A549 (cell line): ENCODE data around the gene ZNF775. TPM values are rescaled to one million over a fixed set of nuclear protein-coding genes. Genes with fewer than 3 reads are reported as not detected.

ENCODE experiments used
- ATAC-seq, 2 experiments: fragments of 200-7000 bp in 1 of 2; fragments of >200 bp in 1 of 2; cut with Nextera tagmentation in 1 of 2; cut with Tn5 transposase in 1 of 2; 3 replicates each; pipeline versions ENCODE4 v1.8.0 to v1.9.1; 2018 to 2020; ENCODE audit warnings: mild to moderate bottlenecking in 1 of 2, moderate library complexity in 1 of 2
- CTCF ChIA-PET: fragments of 300-600 bp; sonication (Branson Sonifier 250); formaldehyde crosslinking; extraction: SDS; loops from one replicate; lab custom pipeline; 2021; ENCODE audit warnings: antibody characterized with exemption, inconsistent platforms; lab: Yijun Ruan, JAX
- POLR2A ChIA-PET: fragments of 350-600 bp; formaldehyde crosslinking; extraction: SDS; loops from one replicate; lab custom pipeline; 2021; ENCODE audit warnings: antibody characterized with exemption, inconsistent platforms; lab: Yijun Ruan, JAX
- DNase-seq, 2 experiments: peaks; one replicate each; pipeline versions ENCODE4 v3.0.0 to v3.0.0-alpha.2; 2011 to 2016; ENCODE audit warnings: low read depth in 1 of 2, low spot score in 1 of 2
- FAIRE-seq: peaks from 2 replicates; lab custom pipeline; 2011; peaks lifted over from hg19 to GRCh38; lab: Jason Lieb, UNC
- H3K27ac ChIP-seq, 2 experiments: fragments of >200 bp; sonication (Bioruptor Twin); formaldehyde crosslinking; 3 replicates each; pipeline ENCODE4 v1.5.1; 2016 to 2017
- H3K4me1 ChIP-seq: fragments of >200 bp; sonication (Bioruptor Twin); formaldehyde crosslinking; 3 replicates; pipeline ENCODE4 v1.6.1; 2016
- H3K4me2 ChIP-seq: fragments of >200 bp; sonication (Bioruptor Twin); formaldehyde crosslinking; 3 replicates; pipeline ENCODE4 v1.6.1; 2016
- H3K4me3 ChIP-seq: fragments of >200 bp; sonication (Bioruptor Twin); formaldehyde crosslinking; 3 replicates; pipeline ENCODE4 v1.5.1; 2016
- H3K9me3 ChIP-seq: fragments of >200 bp; sonication (Bioruptor Twin); formaldehyde crosslinking; 3 replicates; pipeline ENCODE4 v1.6.1; 2016
- CBX2 ChIP-seq: fragments of 200-600 bp; sonication (generic); IDR thresholded peaks from 2 replicates; pipeline ENCODE4 v1.6.1; 2016; ENCODE audit warnings: low read depth, mild to moderate bottlenecking, borderline replicate concordance
- CBX8 ChIP-seq: fragments of 200-600 bp; sonication (generic); IDR thresholded peaks from 2 replicates; pipeline ENCODE4 v1.6.1; 2016
- EP300 ChIP-seq, 2 experiments: fragments of >200 bp; sonication (Bioruptor Twin); formaldehyde crosslinking; IDR thresholded peaks; 2 replicates in 1 of 2; 3 replicates in 1 of 2; pipeline ENCODE4 v1.6.1; 2016 to 2017
- ESRRA ChIP-seq: fragments of 150-350 bp; IDR thresholded peaks from 2 replicates; pipeline ENCODE4 v1.6.1; 2014; ENCODE audit warnings: mild to moderate bottlenecking, low read length, borderline replicate concordance
- FOSB ChIP-seq: fragments of 250-450 bp; sonication (Bioruptor Pico); IDR thresholded peaks from 2 replicates; pipeline ENCODE4 v1.5.0; 2020; ENCODE audit warnings: mild to moderate bottlenecking, moderate library complexity
- FOXS1 ChIP-seq: fragments of 250-450 bp; sonication (Bioruptor Pico); IDR thresholded peaks from 2 replicates; pipeline ENCODE4 v1.5.0; 2020; ENCODE audit warnings: mild to moderate bottlenecking, moderate library complexity
- HDAC2 ChIP-seq: fragments of 200-600 bp; sonication (generic); IDR thresholded peaks from 2 replicates; pipeline ENCODE4 v1.6.1; 2016
- HEYL ChIP-seq: fragments of 250-450 bp; sonication (Bioruptor Pico); IDR thresholded peaks from 2 replicates; pipeline ENCODE4 v1.8.0; 2021; ENCODE audit warnings: mild to moderate bottlenecking, moderate library complexity
- KDM5A ChIP-seq: fragments of 200-600 bp; sonication (generic); IDR thresholded peaks from 2 replicates; pipeline ENCODE4 v1.6.1; 2016; ENCODE audit warnings: antibody characterized with exemption, mild to moderate bottlenecking
- MAX ChIP-seq: IDR thresholded peaks from 2 replicates; pipeline ENCODE4 v1.6.1; 2012
- NR3C1 ChIP-seq: fragments of >200 bp; sonication (Bioruptor Twin); formaldehyde crosslinking; IDR thresholded peaks from 3 replicates; pipeline ENCODE4 v1.6.1; 2017
- REST ChIP-seq: fragments of 200-600 bp; sonication (generic); IDR thresholded peaks from 2 replicates; pipeline ENCODE4 v1.6.1; 2016; ENCODE audit warnings: antibody characterized with exemption, mild to moderate bottlenecking, moderate library complexity
- RFX5 ChIP-seq: fragments of 450-650 bp; IDR thresholded peaks from 2 replicates; pipeline ENCODE4 v1.7.1; 2014; ENCODE audit warnings: antibody characterized with exemption, mild to moderate bottlenecking, moderate library complexity
- TFCP2L1 ChIP-seq: fragments of 250-450 bp; sonication (Bioruptor Pico); IDR thresholded peaks from 2 replicates; pipeline ENCODE4 v1.5.0; 2021; ENCODE audit warnings: mild to moderate bottlenecking
- ZFP36 ChIP-seq: fragments of 450-650 bp; IDR thresholded peaks from 2 replicates; pipeline ENCODE4 v1.6.1; 2014; ENCODE audit warnings: borderline replicate concordance; ENCODE audit not compliant: partially characterized antibody
- ZSCAN20 ChIP-seq: fragments of 250-450 bp; sonication (Bioruptor Pico); IDR thresholded peaks from 2 replicates; pipeline ENCODE4 v1.8.0; 2022; ENCODE audit warnings: mild to moderate bottlenecking, moderate library complexity
- WGBS: methylation state at CpG from one replicate; pipeline ENCODE4 v1.1.6; 2017; ENCODE audit errors: missing lambda C conversion rate; 5-methylcytosine and 5-hydroxymethylcytosine counted together
- polyA plus RNA-seq, 4 experiments: library from polyadenylated mRNA; depleted of rRNA in 3 of 4; stranded (reverse); fragments of >200 nt; fragmentation: RNase III in 1 of 4; extraction: RNeasy Plus Mini Kit Qiagen cat#74134 plus additional on column Dnase treatment in 1 of 4; gene quantifications; 2 replicates in 3 of 4; 3 replicates in 1 of 4; pipeline ENCODE4 v1.2.3, GENCODE V29; 2011 to 2017
- TF ChIP-seq, protein P1 (sequence below): fragments of 150-350 bp; IDR thresholded peaks from 2 replicates; pipeline ENCODE4 v1.6.1; 2014; ENCODE audit warnings: low read depth, mild to moderate bottlenecking, low read length
- TF ChIP-seq, protein P2 (sequence below): fragments of 450-650 bp; IDR thresholded peaks from 2 replicates; pipeline ENCODE4 v1.6.1; 2014; ENCODE audit warnings: antibody characterized with exemption
- TF ChIP-seq, protein P3 (sequence below): fragments of >200 bp; sonication (Bioruptor Twin); formaldehyde crosslinking; IDR thresholded peaks from 3 replicates; pipeline ENCODE4 v1.6.1; 2016

ZNF775 gene
- polyA plus RNA-seq, 2 of the 4 experiments (the other 2 are of a cell fraction) = 1.7 to 5.4 TPM

DNA sequence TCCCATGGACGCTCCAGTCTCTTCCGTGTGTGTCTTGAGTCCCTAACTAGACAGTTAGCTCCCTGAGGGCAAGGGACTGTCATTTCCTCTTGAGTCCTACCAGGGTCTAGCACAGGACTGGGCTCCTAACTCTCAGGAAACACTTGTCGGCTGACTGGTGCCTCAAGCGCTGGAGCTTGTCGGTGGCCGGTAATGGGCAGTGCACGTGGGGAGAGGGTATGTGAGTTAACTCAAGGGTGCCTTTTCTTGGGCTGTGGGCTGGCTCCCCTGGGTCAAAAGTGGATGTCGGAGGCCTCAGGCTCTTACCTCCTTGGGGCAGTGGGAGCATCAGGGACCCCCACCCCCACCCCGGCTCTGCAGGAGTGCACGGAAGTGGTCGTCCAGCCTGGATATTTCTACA is 32.9 kb downstream of the ZNF775 start:
- ChIA-PET POLR2A (interaction anchor here (1.0 kb wide), 1 partner anchor 43 kb away, joined by 3 read pairs; the partner anchor contains the start of gene REPIN1), CTCF (interaction anchor here (1.1 to 2.0 kb wide), 2 partner anchors 9 to 10 kb away, joined by 3 to 7 read pairs; no protein-coding TSS in a partner anchor)
- Histone ChIP-seq H3K4me2 (no peak overlapping the region), H3K27ac (no peak overlapping the region), H3K9me3 (no peaks in the 10 kb centered on the region), H3K4me3 (no peak overlapping the region), H3K4me1 (peaks cover 2% of the 10 kb centered on the region; the same call in 1 of the 3 replicates)
- FAIRE-seq (no peak), DNase-seq (no peak), ATAC-seq (no peak)
- 87% methylated on average over 11 of the region's 11 CpGs for WGBS
- no peak for TF ChIP-seq MAX
- no peak for TF ChIP-seq CBX2
- TF ChIP-seq ESRRA = no peak
- no peak for TF ChIP-seq ZSCAN20 (CRISPR knock-in tag)
- no peak for TF ChIP-seq CBX8
- no peak for TF ChIP-seq HEYL (CRISPR knock-in tag)
- TF ChIP-seq FOXS1 (CRISPR knock-in tag) = no peak
- no peak for TF ChIP-seq REST
- no peak for TF ChIP-seq EP300 (IDR thresholded peaks at IDR 0.05)
- TF ChIP-seq, protein P1, sequence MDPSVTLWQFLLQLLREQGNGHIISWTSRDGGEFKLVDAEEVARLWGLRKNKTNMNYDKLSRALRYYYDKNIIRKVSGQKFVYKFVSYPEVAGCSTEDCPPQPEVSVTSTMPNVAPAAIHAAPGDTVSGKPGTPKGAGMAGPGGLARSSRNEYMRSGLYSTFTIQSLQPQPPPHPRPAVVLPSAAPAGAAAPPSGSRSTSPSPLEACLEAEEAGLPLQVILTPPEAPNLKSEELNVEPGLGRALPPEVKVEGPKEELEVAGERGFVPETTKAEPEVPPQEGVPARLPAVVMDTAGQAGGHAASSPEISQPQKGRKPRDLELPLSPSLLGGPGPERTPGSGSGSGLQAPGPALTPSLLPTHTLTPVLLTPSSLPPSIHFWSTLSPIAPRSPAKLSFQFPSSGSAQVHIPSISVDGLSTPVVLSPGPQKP = no peak
- TF ChIP-seq RFX5 = no peak
- TF ChIP-seq FOSB = no peak
- TF ChIP-seq, protein P2, sequence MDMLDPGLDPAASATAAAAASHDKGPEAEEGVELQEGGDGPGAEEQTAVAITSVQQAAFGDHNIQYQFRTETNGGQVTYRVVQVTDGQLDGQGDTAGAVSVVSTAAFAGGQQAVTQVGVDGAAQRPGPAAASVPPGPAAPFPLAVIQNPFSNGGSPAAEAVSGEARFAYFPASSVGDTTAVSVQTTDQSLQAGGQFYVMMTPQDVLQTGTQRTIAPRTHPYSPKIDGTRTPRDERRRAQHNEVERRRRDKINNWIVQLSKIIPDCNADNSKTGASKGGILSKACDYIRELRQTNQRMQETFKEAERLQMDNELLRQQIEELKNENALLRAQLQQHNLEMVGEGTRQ = no peak
- TF ChIP-seq KDM5A = no peak
- no peak for TF ChIP-seq HDAC2
- TF ChIP-seq, protein P3, sequence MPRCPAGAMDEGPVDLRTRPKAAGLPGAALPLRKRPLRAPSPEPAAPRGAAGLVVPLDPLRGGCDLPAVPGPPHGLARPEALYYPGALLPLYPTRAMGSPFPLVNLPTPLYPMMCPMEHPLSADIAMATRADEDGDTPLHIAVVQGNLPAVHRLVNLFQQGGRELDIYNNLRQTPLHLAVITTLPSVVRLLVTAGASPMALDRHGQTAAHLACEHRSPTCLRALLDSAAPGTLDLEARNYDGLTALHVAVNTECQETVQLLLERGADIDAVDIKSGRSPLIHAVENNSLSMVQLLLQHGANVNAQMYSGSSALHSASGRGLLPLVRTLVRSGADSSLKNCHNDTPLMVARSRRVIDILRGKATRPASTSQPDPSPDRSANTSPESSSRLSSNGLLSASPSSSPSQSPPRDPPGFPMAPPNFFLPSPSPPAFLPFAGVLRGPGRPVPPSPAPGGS = no peak
- no peak for TF ChIP-seq TFCP2L1
- no peak for TF ChIP-seq ZFP36
- TF ChIP-seq NR3C1 = no peak
